Choroid plexus epithelial cell (primary cell): ENCODE results near the gene EME2.

Experiments
- DNase-seq: peaks from one replicate; pipeline ENCODE4 v3.0.0-alpha.2; 2010; ENCODE audit warnings: low read depth
- H3K4me3 ChIP-seq: 2 replicates; pipeline ENCODE4 v1.5.1; 2011; ENCODE audit warnings: low read depth, mild to moderate bottlenecking, control low read depth, low read length, moderate library complexity
- TF ChIP-seq, protein P1 (sequence below): conservative IDR thresholded peaks from 2 replicates; pipeline ENCODE4 v1.5.1; 2011; ENCODE audit warnings: low read depth, mild to moderate bottlenecking, control low read depth, inconsistent platforms, low read length, moderate library complexity

Gene EME2

GRCh38 chr16:1775006-1775845 is 2.6 kb downstream of the EME2 start:
- TF ChIP-seq, protein P1, sequence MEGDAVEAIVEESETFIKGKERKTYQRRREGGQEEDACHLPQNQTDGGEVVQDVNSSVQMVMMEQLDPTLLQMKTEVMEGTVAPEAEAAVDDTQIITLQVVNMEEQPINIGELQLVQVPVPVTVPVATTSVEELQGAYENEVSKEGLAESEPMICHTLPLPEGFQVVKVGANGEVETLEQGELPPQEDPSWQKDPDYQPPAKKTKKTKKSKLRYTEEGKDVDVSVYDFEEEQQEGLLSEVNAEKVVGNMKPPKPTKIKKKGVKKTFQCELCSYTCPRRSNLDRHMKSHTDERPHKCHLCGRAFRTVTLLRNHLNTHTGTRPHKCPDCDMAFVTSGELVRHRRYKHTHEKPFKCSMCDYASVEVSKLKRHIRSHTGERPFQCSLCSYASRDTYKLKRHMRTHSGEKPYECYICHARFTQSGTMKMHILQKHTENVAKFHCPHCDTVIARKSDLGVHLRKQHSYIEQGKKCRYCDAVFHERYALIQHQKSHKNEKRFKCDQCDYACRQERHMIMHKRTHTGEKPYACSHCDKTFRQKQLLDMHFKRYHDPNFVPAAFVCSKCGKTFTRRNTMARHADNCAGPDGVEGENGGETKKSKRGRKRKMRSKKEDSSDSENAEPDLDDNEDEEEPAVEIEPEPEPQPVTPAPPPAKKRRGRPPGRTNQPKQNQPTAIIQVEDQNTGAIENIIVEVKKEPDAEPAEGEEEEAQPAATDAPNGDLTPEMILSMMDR = no peak
- DNase-seq = no peak
- H3K4me3 ChIP-seq = no peak overlapping the region

DNA sequence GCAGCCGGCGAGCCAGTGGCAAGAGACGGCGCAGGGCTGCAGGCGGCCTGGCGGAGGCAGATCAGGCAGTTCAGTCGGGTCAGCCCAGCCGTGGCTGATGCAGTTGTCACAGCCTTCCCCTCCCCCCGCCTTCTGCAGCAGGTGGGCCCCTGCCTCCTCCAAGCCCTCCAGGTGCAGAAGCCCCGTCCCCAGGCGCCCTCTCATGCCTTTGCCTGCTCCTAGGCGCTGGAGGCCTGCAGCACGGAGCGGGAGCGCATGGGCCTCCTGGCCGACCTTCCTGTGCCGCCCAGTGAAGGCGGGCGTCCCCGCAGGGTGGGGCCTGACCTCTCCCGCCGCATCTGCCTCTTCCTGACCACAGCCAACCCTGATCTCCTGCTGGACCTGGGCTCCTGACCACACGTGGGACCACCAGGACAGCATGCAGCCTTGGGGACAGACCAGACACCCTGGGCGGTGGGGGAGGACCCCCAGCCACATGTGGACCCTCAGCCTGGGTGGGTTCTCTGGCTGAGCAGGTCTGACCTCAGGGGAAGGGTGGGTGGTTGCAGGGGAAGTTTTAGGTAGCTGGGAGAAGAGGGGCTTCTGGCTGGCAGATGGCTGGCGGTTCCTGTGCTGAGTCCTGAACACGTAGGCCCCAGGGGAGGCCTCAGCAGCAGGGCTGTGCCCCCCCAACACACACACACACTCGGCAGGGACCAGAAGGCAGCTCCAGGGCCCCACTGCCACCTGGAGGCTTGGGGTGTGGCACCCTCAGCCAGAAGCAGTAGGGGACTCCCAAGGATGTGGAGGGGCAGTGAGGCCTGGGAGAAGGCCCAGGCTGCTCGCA is 3.4 kb downstream of the EME2 start:
- DNase-seq = no peak
- TF ChIP-seq, protein P1 = no peak
- H3K4me3 ChIP-seq = no peak overlapping the region

DNA sequence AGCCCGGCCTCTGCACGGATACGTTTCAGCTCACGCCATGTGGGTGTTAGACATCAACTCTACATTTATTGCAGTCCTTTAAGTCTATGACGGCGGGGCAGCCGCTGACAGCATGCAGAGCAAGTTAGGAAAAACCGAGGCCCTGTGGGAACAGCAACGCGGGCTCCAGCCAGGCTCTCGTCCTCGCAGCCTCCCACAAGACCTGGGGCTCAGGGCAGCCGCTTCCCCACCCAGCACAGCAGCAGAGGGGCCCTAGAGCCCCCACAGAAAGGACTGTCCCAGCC is 4.0 kb downstream of the EME2 start:
- TF ChIP-seq, protein P1 = no peak
- DNase-seq = no peak
- H3K4me3 ChIP-seq = no peak overlapping the region

DNA sequence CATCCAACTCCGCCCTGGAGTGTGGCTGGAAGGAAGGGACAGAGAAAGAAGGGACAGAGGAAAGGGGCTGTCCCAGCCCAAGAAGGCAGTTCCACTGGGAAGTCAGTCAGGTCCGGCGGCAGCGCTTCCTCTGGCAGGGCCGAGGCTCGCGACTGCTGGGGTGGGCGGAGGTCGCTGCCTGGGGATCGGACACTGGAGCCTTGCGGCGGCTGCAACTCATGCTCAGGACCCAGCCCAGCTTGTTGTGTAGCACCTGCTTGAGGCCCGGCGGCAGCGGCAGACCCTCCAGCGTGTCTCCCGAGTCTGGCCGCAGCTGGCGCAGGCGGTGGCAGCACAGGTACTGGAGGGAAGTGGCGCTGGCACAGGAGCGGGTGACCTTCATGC is 4.4 kb downstream of the EME2 start:
- DNase-seq = no peak
- TF ChIP-seq, protein P1 = no peak
- no peak overlapping the region for H3K4me3 ChIP-seq

DNA sequence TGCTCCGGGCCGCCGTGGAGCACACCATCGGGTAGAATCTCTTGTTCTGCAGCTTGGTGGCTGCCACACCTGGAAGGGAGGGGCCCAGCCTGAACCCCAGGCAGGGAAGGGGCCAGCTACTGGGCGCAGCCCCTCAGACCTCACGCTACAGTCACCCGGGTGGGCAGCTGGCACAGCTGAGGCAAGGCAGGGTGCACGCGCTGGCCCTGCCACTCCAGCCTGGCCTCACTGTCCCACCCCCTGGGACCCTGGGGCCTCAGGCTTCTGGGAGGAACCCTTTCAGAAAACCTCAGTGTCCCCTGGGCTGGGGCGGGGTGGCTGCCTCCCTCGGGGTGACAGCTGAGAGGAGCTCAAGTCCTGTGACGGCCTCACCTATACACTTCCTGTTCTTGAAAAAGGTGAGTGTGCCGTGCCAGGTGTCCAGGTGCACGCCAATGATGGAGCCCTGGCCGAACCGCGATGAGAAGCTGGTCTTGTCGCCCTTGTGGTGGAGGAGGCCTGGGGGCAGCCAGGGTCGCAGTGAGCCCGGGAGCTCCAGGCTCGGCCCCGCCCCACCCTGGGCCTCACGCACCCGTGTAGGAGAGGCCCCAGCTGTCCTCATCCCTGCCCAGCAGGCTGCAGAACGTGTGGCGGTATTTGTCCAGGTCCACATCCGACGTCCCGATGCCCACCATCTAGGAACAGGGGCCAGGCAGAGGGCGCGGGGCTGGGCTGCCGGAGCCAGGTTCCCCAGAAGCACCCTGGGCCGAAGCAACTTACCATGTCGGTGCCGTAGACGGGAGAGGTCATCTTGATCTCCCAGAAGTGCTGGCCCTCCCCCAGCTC is 5.0 kb downstream of the EME2 start:
- no peak for DNase-seq
- TF ChIP-seq, protein P1 = no peak
- no peak overlapping the region for H3K4me3 ChIP-seq

GRCh38 chr16:1778200-1779179 is 5.9 kb downstream of the EME2 start:
- TF ChIP-seq, protein P1 = no peak
- DNase-seq = peak; percentile 88

More at GRCh38 chr16:1778200-1779179, 5.9 kb downstream of the EME2 start:
- no peak overlapping the region for H3K4me3 ChIP-seq
